Chondrocyte (in vitro differentiated cells): Measurements from ENCODE around the gene TICAM2. TPM values are rescaled to one million over a fixed set of nuclear protein-coding genes. Genes with fewer than 3 reads are reported as not detected.

ENCODE experiments used
- DNase-seq: peaks from one replicate; pipeline ENCODE4 v3.0.0; 2021; ENCODE audit warnings: mixed read lengths, low spot score
- H3K27ac Mint-ChIP-seq: one replicate; pipeline ENCODE4 v1.8.0; 2021; ENCODE audit warnings: mild to moderate bottlenecking, moderate library complexity, mixed read lengths; ENCODE audit not compliant: unreplicated experiment
- H3K27me3 Mint-ChIP-seq: 2 replicates; pipeline ENCODE4 v1.8.0; 2021; ENCODE audit warnings: low read depth, mixed read lengths
- H3K36me3 Mint-ChIP-seq: 2 replicates; pipeline ENCODE4 v1.8.0; 2021; ENCODE audit warnings: low read depth, mixed read lengths
- H3K4me1 Mint-ChIP-seq: 2 replicates; pipeline ENCODE4 v1.8.0; 2021; ENCODE audit warnings: low read depth, mild to moderate bottlenecking, mixed read lengths
- H3K4me3 Mint-ChIP-seq: one replicate; pipeline ENCODE4 v1.8.0; 2021; ENCODE audit warnings: mild to moderate bottlenecking, moderate library complexity, mixed read lengths; ENCODE audit not compliant: unreplicated experiment
- H3K9me3 Mint-ChIP-seq: 2 replicates; pipeline ENCODE4 v1.8.0; 2021; ENCODE audit warnings: low read depth, mixed read lengths
- total RNA-seq: library from RNA; stranded (reverse); gene quantifications from 3 replicates; pipeline ENCODE4 v1.2.1, GENCODE V29; 2021
- TF ChIP-seq, protein P1 (sequence below): fragments of 200-600 bp; sonication (generic); IDR thresholded peaks from 2 replicates; pipeline ENCODE4 v1.5.0; 2021; ENCODE audit warnings: antibody characterized with exemption, mild to moderate bottlenecking, moderate library complexity

The TICAM2 gene
- total RNA-seq, 1 donor from 2014 or later, result 4.7 TPM

DNA sequence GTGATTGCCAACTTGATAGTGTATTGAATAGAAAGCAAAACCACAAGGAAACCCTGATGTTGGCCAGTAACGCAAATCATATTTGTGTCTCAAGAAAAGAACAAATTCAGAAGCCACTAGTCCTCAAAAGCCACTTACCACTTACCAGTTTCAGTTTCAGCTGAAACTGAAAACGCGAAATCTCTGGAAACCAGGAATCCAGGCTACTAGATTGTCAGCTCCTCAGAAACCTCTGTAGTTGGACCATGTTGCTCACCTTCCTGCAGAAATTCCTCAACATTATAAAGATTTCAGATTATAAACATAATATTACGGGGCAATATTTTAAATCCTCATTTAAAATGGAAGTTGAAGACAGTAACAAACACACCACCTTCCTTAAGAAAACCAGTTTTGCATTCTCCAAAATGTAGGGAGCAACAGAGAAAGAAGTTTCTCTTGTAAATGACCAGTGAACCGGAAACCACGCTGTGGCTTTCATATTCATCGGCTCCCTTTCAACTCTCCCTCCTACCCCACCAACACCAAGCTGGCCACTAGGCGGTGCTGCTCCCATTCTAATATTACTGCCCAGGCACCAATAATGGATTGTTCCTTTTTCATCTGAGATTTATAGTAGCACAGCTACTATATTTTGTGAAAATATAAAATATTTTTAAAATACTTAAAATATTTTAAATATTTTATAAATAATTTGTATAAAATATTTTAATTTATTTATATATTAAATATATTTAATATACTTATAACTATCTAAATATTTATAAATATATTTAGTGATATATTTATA, 32.3 kb upstream of the TICAM2 start:
- Mint-ChIP-seq H3K4me3 (peak overlapping the region; percentile 54), H3K27me3 (peaks cover 14% of the 10 kb centered on the region), H3K36me3 (no peaks in the 10 kb centered on the region), H3K27ac (no peak overlapping the region), H3K9me3 (peaks cover 1% of the 10 kb centered on the region), H3K4me1 (peaks cover 3% of the 10 kb centered on the region)
- TF ChIP-seq, protein P1, sequence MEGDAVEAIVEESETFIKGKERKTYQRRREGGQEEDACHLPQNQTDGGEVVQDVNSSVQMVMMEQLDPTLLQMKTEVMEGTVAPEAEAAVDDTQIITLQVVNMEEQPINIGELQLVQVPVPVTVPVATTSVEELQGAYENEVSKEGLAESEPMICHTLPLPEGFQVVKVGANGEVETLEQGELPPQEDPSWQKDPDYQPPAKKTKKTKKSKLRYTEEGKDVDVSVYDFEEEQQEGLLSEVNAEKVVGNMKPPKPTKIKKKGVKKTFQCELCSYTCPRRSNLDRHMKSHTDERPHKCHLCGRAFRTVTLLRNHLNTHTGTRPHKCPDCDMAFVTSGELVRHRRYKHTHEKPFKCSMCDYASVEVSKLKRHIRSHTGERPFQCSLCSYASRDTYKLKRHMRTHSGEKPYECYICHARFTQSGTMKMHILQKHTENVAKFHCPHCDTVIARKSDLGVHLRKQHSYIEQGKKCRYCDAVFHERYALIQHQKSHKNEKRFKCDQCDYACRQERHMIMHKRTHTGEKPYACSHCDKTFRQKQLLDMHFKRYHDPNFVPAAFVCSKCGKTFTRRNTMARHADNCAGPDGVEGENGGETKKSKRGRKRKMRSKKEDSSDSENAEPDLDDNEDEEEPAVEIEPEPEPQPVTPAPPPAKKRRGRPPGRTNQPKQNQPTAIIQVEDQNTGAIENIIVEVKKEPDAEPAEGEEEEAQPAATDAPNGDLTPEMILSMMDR, result peak; percentile 99
- DNase-seq, result no peak

DNA sequence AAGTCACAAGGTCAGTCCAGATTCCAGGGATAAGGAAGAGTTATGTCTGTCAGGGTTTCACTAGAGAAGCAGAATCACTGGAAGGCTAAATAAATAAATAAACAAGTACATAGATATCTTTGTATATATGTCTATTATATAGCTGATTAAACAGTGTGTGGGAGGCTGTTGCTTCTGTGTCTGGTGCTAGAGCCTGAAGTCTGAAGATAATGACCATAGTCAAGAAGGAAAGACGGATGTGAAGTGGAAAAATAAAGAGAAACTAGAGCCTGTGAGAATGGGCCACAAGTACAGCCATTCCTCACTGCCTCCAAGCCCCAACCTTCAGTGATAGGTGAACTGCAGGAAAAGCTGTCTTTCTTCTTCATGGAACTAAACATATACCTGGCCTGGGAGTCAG, 27.6 kb upstream of the TICAM2 start:
- Mint-ChIP-seq H3K9me3 (peaks cover 2% of the 10 kb centered on the region), H3K27ac (no peak overlapping the region), H3K27me3 (no peaks in the 10 kb centered on the region), H3K4me3 (no peak overlapping the region), H3K4me1 (peaks cover 8% of the 10 kb centered on the region), H3K36me3 (no peaks in the 10 kb centered on the region)
- TF ChIP-seq, protein P1, result no peak
- no peak for DNase-seq

- Mint-ChIP-seq H3K27me3 (no peaks in the 10 kb centered on the region), H3K4me3 (no peak overlapping the region), H3K9me3 (peaks cover 2% of the 10 kb centered on the region), H3K36me3 (no peaks in the 10 kb centered on the region), H3K27ac (no peak overlapping the region), H3K4me1 (peaks cover 14% of the 10 kb centered on the region)
- TF ChIP-seq, protein P1, result no peak
- DNase-seq, result no peak
Observed at GRCh38 chr5:115627295-115627865, 25.1 kb upstream of the TICAM2 start.

DNA sequence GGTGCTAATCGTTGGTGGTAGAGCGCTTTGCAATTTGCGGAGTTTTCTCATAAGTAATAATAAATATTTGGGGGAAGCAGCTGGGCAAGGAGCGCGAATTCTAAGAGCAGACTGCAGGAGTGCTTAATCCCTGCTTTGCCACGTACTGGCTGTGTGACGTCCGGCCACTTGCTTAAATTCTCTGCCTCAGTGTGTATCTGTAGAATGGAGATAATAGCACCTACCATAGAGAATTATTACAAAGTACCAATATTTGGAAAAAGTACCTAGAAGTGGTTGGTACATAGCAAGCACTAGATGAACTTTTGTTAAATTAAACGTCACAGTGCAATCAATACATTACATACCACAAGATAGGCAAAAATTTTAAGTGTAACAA, 24.2 kb upstream of the TICAM2 start:
- no peak for DNase-seq
- peak overlapping the region; percentile 100 for H3K27ac Mint-ChIP-seq
- peaks cover 21% of the 10 kb centered on the region for H3K4me1 Mint-ChIP-seq
- H3K27me3 Mint-ChIP-seq, result no peaks in the 10 kb centered on the region
- no peak overlapping the region for H3K4me3 Mint-ChIP-seq
- TF ChIP-seq, protein P1, result no peak
- peaks cover 2% of the 10 kb centered on the region for H3K9me3 Mint-ChIP-seq
- no peaks in the 10 kb centered on the region for H3K36me3 Mint-ChIP-seq

- Mint-ChIP-seq H3K4me3 (no peak within 1 kb of the TSS), H3K36me3 (no peaks in the 10 kb centered on the region), H3K27me3 (no peaks in the 10 kb centered on the region), H3K9me3 (peaks cover 2% of the 10 kb centered on the region), H3K4me1 (peaks cover 23% of the 10 kb centered on the region), H3K27ac (peak within 1 kb of the TSS; percentile 100)
- peak; percentile 99 for DNase-seq
- TF ChIP-seq, protein P1, result peak; percentile 7
Observed at GRCh38 chr5:115625579-115626444, 23.5 kb upstream of the TICAM2 start, which contains the start of gene TMED7. TMED7 (minus strand) TSS chr5:115626036; CDS start chr5:115625792, 244 bp downstream.
